Transverse colon (tissue), 3 donors: ENCODE data around the gene TOMM6.

Experiments used
- CTCF ChIP-seq, 5 experiments: fragments of 200-600 bp in 3 of 5; fragments of 450-650 bp in 2 of 5; sonication (generic) in 3 of 5; IDR thresholded peaks; 1 replicate in 2 of 5; 2 replicates in 3 of 5; pipeline ENCODE4 v1.5.1; 2016 to 2017; ENCODE audit warnings: antibody characterized with exemption in 5 of 5, inconsistent platforms in 3 of 5, mild to moderate bottlenecking in 2 of 5, moderate library complexity in 1 of 5
- POLR2A ChIP-seq: fragments of 450-650 bp; IDR thresholded peaks from one replicate; pipeline ENCODE4 v1.6.1; 2016; ENCODE audit warnings: antibody characterized with exemption, mild to moderate bottlenecking, moderate library complexity

DNA sequence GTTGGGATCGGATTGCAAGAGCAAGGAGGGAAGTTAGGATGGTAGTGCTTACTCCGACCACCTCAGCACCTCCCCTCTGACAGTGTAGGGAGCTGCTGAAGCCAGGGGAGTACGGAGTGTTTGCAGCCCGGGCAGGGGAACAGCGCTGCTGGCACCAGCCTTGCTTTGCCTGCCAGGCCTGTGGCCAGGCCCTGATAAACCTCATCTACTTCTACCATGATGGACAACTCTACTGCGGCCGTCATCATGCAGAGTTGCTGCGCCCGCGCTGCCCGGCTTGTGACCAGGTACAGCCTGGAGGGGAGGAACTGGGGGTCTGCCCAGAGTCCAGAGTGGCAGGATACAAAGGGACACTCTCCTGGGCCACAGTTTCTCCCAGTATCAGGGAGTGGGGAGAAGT lies 2.2 kb upstream of the TOMM6 start:
- no peak for TF ChIP-seq CTCF (IDR thresholded peaks at IDR 0.05)
- no peak for TF ChIP-seq POLR2A
